Panc1 (cell line): ENCODE results near the gene REXO5. TPM values are rescaled to one million over a fixed set of nuclear protein-coding genes. Genes with fewer than 3 reads are reported as not detected.

Experiments used
- ATAC-seq: fragments of 200-7000 bp; cut with Tn5 transposase; 2 replicates; pipeline ENCODE4 v1.9.1; 2020; ENCODE audit warnings: mild to moderate bottlenecking, moderate library complexity
- BruUV-seq: library from RNA; stranded (reverse); fragments of 400-500 nt; replicated peaks from 2 replicates; lab custom pipeline; 2021; lab: Mats Ljungman, UMichigan
- CTCF ChIA-PET: fragments of 300-600 bp; sonication (Branson Sonifier 250); formaldehyde crosslinking; loops from one replicate; lab custom pipeline; 2022; ENCODE audit warnings: antibody characterized with exemption; lab: Charles Lee
- POLR2A ChIA-PET: fragments of 300-600 bp; sonication (Branson Sonifier 250); formaldehyde crosslinking; loops from one replicate; lab custom pipeline; 2022; ENCODE audit warnings: antibody characterized with exemption; lab: Charles Lee
- DNase-seq: peaks from one replicate; pipeline ENCODE4 v3.0.0-alpha.2; 2010; ENCODE audit warnings: low read depth, low spot score
- H3K27ac ChIP-seq: 2 replicates; pipeline ENCODE4 v1.5.1; 2011; ENCODE audit warnings: mild to moderate bottlenecking, low read length, inconsistent platforms
- H3K27me3 ChIP-seq: fragments of 200-500 bp; sonication (Bioruptor generic); 2 replicates; pipeline ENCODE4 v1.6.0; 2014; ENCODE audit warnings: low read length, inconsistent platforms; ENCODE audit not compliant: control insufficient read depth, insufficient read depth
- H3K36me3 ChIP-seq: fragments of 200-500 bp; sonication (Bioruptor generic); 2 replicates; pipeline ENCODE4 v1.5.1; 2014; ENCODE audit warnings: inconsistent platforms, mild to moderate bottlenecking, low read length, moderate library complexity; ENCODE audit not compliant: control insufficient read depth, insufficient read depth
- H3K4me1 ChIP-seq: 2 replicates; pipeline ENCODE4 v1.5.1; 2011; ENCODE audit warnings: inconsistent platforms, mild to moderate bottlenecking, low read length, moderate library complexity; ENCODE audit not compliant: control insufficient read depth, insufficient read depth
- H3K4me3 ChIP-seq, 2 experiments: 2 replicates each; pipeline ENCODE4 v1.5.1; 2011 to 2012; ENCODE audit warnings: low read depth in 2 of 2, low read length in 2 of 2, mild to moderate bottlenecking in 2 of 2, inconsistent platforms in 1 of 2, moderate library complexity in 1 of 2
- H3K9me3 ChIP-seq: fragments of 200-500 bp; sonication (Bioruptor generic); 2 replicates; pipeline ENCODE4 v1.5.1; 2014; ENCODE audit warnings: low read depth, mild to moderate bottlenecking, inconsistent platforms, low read length, moderate library complexity; ENCODE audit not compliant: control insufficient read depth, insufficient read depth
- POLR2AphosphoS5 ChIP-seq: IDR thresholded peaks from 2 replicates; pipeline ENCODE4 v1.6.1; 2012; ENCODE audit warnings: mild to moderate bottlenecking, low read depth, low read length, moderate library complexity
- SIN3A ChIP-seq: IDR thresholded peaks from 2 replicates; pipeline ENCODE4 v1.6.1; 2012; ENCODE audit warnings: low read depth, mild to moderate bottlenecking, low read length, moderate library complexity, borderline replicate concordance; ENCODE audit not compliant: insufficient read depth
- TCF7L2 ChIP-seq: IDR thresholded peaks from 2 replicates; pipeline ENCODE4 v1.6.1; 2011; ENCODE audit warnings: mild to moderate bottlenecking, low read depth, low read length, inconsistent platforms
- in situ Hi-C: cut with HindIII; loops from 2 replicates; pipeline ENCODE4 v1.10.0; 2016; ENCODE audit warnings: low sequenced_read_pairs, low pct_unique_long_range_greater_than_20kb
- intact Hi-C: fragments of 100-400 bp; cut with micrococcal nuclease; formaldehyde crosslinking; loops from one replicate; pipeline ENCODE4 v1.10.0; 2022; ENCODE audit not compliant: unreplicated experiment
- total RNA-seq: library from RNA; stranded (reverse); gene quantifications from one replicate; pipeline ENCODE4 v1.2.1, GENCODE V29; 2021; ENCODE audit not compliant: unreplicated experiment
- TF ChIP-seq, protein P1 (sequence below): fragments of 450-650 bp; IDR thresholded peaks from 2 replicates; pipeline ENCODE4 v1.5.1; 2017; ENCODE audit warnings: mild to moderate bottlenecking
- TF ChIP-seq, protein P2 (sequence below), 2 experiments: IDR thresholded peaks; 2 replicates each; pipeline ENCODE4 v1.6.1; 2011 to 2012; ENCODE audit warnings: low read depth in 2 of 2, control low read depth in 1 of 2, low read length in 1 of 2, mild to moderate bottlenecking in 1 of 2, moderate library complexity in 1 of 2; ENCODE audit not compliant: insufficient read depth in 1 of 2

REXO5 gene
- total RNA-seq, 1 experiment from 2014 or later = 13.6 TPM

DNA sequence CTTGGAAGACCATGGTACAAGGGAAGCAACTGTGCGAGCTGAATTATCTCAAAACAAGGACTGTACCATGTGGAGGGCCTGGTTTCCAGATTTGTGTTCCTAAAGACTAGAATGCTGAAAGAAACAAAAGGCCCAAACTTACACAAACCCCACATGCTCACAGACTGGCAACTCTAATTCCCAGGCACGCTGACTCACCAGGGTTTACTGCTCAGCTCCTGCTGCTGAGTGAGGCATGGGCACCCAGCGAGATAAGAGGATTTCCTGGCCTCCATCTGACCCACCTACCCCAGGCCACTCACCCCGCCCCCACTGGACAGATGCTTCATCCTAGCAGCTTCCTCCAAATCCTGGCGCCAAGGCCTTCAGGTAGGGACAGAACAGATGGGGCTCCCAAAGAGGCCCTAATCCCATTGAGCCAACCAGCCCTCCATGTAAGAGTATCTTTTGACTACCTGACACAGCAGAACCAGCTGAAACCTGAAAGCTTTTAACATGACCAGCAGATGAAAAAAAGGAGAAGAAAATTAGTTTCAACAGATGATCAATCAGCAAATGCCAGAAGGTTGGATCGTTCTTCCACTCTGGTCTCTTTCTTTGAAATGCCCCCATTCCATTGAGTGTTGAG, 59.9 kb downstream of the REXO5 start:
- Histone ChIP-seq H3K27me3 (no peaks in the 10 kb centered on the region), H3K27ac (peak overlapping the region; percentile 36; the same call in 1 of the 2 replicates), H3K9me3 (no peaks in the 10 kb centered on the region), H3K4me1 (peaks cover 23% of the 10 kb centered on the region), H3K4me3 (no peak overlapping the region), H3K36me3 (no peaks in the 10 kb centered on the region)
- no peak for TF ChIP-seq SIN3A
- ChIA-PET POLR2A (no interaction called here), CTCF (no interaction called here)
- no TSS peak for BruUV-seq
- ATAC-seq = peak; percentile 79
- intact Hi-C loops (no loop called here), in situ Hi-C loops (no loop called here)
- no peak for DNase-seq

GRCh38 chr16:20866801-20867200, 60.5 kb downstream of the REXO5 start:
- TF ChIP-seq, protein P1, sequence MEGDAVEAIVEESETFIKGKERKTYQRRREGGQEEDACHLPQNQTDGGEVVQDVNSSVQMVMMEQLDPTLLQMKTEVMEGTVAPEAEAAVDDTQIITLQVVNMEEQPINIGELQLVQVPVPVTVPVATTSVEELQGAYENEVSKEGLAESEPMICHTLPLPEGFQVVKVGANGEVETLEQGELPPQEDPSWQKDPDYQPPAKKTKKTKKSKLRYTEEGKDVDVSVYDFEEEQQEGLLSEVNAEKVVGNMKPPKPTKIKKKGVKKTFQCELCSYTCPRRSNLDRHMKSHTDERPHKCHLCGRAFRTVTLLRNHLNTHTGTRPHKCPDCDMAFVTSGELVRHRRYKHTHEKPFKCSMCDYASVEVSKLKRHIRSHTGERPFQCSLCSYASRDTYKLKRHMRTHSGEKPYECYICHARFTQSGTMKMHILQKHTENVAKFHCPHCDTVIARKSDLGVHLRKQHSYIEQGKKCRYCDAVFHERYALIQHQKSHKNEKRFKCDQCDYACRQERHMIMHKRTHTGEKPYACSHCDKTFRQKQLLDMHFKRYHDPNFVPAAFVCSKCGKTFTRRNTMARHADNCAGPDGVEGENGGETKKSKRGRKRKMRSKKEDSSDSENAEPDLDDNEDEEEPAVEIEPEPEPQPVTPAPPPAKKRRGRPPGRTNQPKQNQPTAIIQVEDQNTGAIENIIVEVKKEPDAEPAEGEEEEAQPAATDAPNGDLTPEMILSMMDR = no peak
- TF ChIP-seq TCF7L2 (no peak), POLR2AphosphoS5 (no peak), SIN3A (no peak)
- TF ChIP-seq, protein P2, sequence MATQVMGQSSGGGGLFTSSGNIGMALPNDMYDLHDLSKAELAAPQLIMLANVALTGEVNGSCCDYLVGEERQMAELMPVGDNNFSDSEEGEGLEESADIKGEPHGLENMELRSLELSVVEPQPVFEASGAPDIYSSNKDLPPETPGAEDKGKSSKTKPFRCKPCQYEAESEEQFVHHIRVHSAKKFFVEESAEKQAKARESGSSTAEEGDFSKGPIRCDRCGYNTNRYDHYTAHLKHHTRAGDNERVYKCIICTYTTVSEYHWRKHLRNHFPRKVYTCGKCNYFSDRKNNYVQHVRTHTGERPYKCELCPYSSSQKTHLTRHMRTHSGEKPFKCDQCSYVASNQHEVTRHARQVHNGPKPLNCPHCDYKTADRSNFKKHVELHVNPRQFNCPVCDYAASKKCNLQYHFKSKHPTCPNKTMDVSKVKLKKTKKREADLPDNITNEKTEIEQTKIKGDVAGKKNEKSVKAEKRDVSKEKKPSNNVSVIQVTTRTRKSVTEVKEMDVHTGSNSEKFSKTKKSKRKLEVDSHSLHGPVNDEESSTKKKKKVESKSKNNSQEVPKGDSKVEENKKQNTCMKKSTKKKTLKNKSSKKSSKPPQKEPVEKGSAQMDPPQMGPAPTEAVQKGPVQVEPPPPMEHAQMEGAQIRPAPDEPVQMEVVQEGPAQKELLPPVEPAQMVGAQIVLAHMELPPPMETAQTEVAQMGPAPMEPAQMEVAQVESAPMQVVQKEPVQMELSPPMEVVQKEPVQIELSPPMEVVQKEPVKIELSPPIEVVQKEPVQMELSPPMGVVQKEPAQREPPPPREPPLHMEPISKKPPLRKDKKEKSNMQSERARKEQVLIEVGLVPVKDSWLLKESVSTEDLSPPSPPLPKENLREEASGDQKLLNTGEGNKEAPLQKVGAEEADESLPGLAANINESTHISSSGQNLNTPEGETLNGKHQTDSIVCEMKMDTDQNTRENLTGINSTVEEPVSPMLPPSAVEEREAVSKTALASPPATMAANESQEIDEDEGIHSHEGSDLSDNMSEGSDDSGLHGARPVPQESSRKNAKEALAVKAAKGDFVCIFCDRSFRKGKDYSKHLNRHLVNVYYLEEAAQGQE (IDR thresholded peaks at IDR 0.05; ENCODE audit: insufficient read depth in 1 of 2, low read depth in 2 of 2, low read length in 1 of 2) = no peak
- no TSS peak for BruUV-seq
- no peak for DNase-seq
- in situ Hi-C loops (no loop called here), intact Hi-C loops (no loop called here)
- POLR2A ChIA-PET = no interaction called here
- Histone ChIP-seq H3K9me3 (no peaks in the 10 kb centered on the region), H3K36me3 (no peaks in the 10 kb centered on the region), H3K27me3 (no peaks in the 10 kb centered on the region), H3K4me1 (peaks cover 25% of the 10 kb centered on the region), H3K27ac (no peak overlapping the region), H3K4me3 (no peak overlapping the region)
- no peak for ATAC-seq
- CTCF ChIA-PET = no interaction called here

DNA sequence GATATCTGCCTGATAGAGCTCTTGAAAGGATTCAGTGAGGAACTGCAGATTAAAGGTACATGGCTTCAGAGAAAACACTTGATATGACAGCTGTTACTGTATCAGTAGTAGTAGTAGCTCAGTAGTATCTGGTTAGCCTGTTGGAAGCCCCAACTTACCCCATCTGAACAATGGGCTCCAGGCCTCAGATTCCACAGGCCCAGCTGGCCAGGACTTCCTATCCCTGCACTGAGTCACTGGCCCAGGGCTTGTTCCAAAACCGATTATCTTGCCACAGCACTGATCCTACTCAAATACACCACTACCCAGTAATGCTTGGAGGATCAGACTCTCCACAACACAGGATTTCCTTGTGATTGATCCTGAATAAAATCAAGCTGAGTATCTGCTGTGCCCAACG, 61.3 kb downstream of the REXO5 start:
- H3K4me3 ChIP-seq = no peak overlapping the region
- DNase-seq = no peak
- no peaks in the 10 kb centered on the region for H3K36me3 ChIP-seq
- H3K27me3 ChIP-seq = no peaks in the 10 kb centered on the region
- H3K27ac ChIP-seq = no peak overlapping the region
- ChIA-PET POLR2A (no interaction called here), CTCF (no interaction called here)
- H3K4me1 ChIP-seq = peaks cover 25% of the 10 kb centered on the region
- in situ Hi-C loops (no loop called here), intact Hi-C loops (no loop called here)
- no peak for TF ChIP-seq POLR2AphosphoS5
- TF ChIP-seq, protein P1 = no peak
- TF ChIP-seq, protein P2 (IDR thresholded peaks at IDR 0.05; ENCODE audit: insufficient read depth in 1 of 2, low read depth in 2 of 2, low read length in 1 of 2) = no peak
- no peak for TF ChIP-seq TCF7L2
- TF ChIP-seq SIN3A = no peak
- no peak for ATAC-seq
- H3K9me3 ChIP-seq = no peaks in the 10 kb centered on the region
- BruUV-seq = no TSS peak
